H9 (cell line): ENCODE results near the gene FKBP4. TPM values are rescaled to one million over a fixed set of nuclear protein-coding genes. Genes with fewer than 3 reads are reported as not detected.

Experiments used
- DNase-seq: peaks from one replicate; pipeline ENCODE4 v3.0.0-alpha.2; 2017
- H2AFZ ChIP-seq: one replicate; pipeline ENCODE4 v1.6.1; 2013; ENCODE audit warnings: mild to moderate bottlenecking, low read length, control low read depth, moderate library complexity
- H2AK5ac ChIP-seq: 2 replicates; pipeline ENCODE4 v1.6.1; 2013; ENCODE audit warnings: low read length, control low read depth, mixed read lengths; ENCODE audit not compliant: insufficient read length
- H2BK120ac ChIP-seq: one replicate; pipeline ENCODE4 v1.6.1; 2013; ENCODE audit warnings: low read depth, mild to moderate bottlenecking, low read length, control low read depth, inconsistent platforms; ENCODE audit not compliant: poor library complexity, severe bottlenecking
- H2BK12ac ChIP-seq: 2 replicates; pipeline ENCODE4 v1.6.1; 2013; ENCODE audit warnings: low read length, control low read depth, mixed read lengths, low read depth; ENCODE audit not compliant: insufficient read length
- H2BK15ac ChIP-seq: 2 replicates; pipeline ENCODE4 v1.6.1; 2013; ENCODE audit warnings: low read depth, low read length, control low read depth
- H2BK20ac ChIP-seq: one replicate; pipeline ENCODE4 v1.6.1; 2013; ENCODE audit warnings: low read depth, mild to moderate bottlenecking, low read length, control low read depth, inconsistent platforms; ENCODE audit not compliant: poor library complexity, severe bottlenecking
- H2BK5ac ChIP-seq: 2 replicates; pipeline ENCODE4 v1.6.1; 2013; ENCODE audit warnings: low read length, control low read depth, mixed read lengths; ENCODE audit not compliant: insufficient read length
- H3K14ac ChIP-seq: 2 replicates; pipeline ENCODE4 v1.6.1; 2013; ENCODE audit warnings: low read length, control low read depth; ENCODE audit not compliant: insufficient read depth
- H3K18ac ChIP-seq: 2 replicates; pipeline ENCODE4 v1.6.1; 2013; ENCODE audit warnings: low read depth, mild to moderate bottlenecking, mixed read lengths, low read length, control low read depth; ENCODE audit not compliant: insufficient read length
- H3K23ac ChIP-seq: 2 replicates; pipeline ENCODE4 v1.6.1; 2013; ENCODE audit warnings: low read length, control low read depth, mixed read lengths, low read depth; ENCODE audit not compliant: insufficient read length
- H3K23me2 ChIP-seq: 2 replicates; pipeline ENCODE4 v1.6.1; 2013; ENCODE audit warnings: low read depth, mild to moderate bottlenecking, mixed read lengths, low read length, control low read depth; ENCODE audit not compliant: insufficient read length, poor library complexity, severe bottlenecking
- H3K27ac ChIP-seq: 2 replicates; pipeline ENCODE4 v1.5.1; 2013; ENCODE audit warnings: low read length, control low read depth, mixed read lengths, low read depth; ENCODE audit not compliant: insufficient read length
- H3K27me3 ChIP-seq: 2 replicates; pipeline ENCODE4 v1.6.1; 2013; ENCODE audit warnings: low read length, control low read depth, inconsistent platforms; ENCODE audit not compliant: insufficient read depth
- H3K4ac ChIP-seq: 2 replicates; pipeline ENCODE4 v1.6.1; 2013; ENCODE audit warnings: low read depth, mild to moderate bottlenecking, control low read depth, inconsistent platforms, low read length, moderate library complexity
- H3K4me1 ChIP-seq: 2 replicates; pipeline ENCODE4 v1.6.1; 2013; ENCODE audit warnings: low read length, control low read depth, inconsistent platforms; ENCODE audit not compliant: insufficient read depth
- H3K4me2 ChIP-seq: 2 replicates; pipeline ENCODE4 v1.6.1; 2013; ENCODE audit warnings: low read length, control low read depth, mixed read lengths; ENCODE audit not compliant: insufficient read length, insufficient read depth
- H3K56ac ChIP-seq: 2 replicates; pipeline ENCODE4 v1.6.1; 2013; ENCODE audit warnings: low read depth, mild to moderate bottlenecking, mixed read lengths, low read length, control low read depth; ENCODE audit not compliant: insufficient read length
- H3K79me1 ChIP-seq: 2 replicates; pipeline ENCODE4 v1.6.1; 2013; ENCODE audit warnings: low read depth, mild to moderate bottlenecking, moderate library complexity, low read length, control low read depth, inconsistent platforms; ENCODE audit not compliant: insufficient read depth, poor library complexity, severe bottlenecking
- H3K79me2 ChIP-seq: 2 replicates; pipeline ENCODE4 v1.6.1; 2013; ENCODE audit warnings: low read length, control low read depth, inconsistent platforms; ENCODE audit not compliant: insufficient read depth
- H3K9ac ChIP-seq: 2 replicates; pipeline ENCODE4 v1.6.1; 2013; ENCODE audit warnings: low read length, control low read depth, mixed read lengths; ENCODE audit not compliant: insufficient read length; ENCODE audit errors: extremely low read depth
- H3K9me3 ChIP-seq: one replicate; pipeline ENCODE4 v1.6.1; 2013; ENCODE audit warnings: low read depth, low read length, inconsistent platforms; ENCODE audit not compliant: control insufficient read depth
- H3T11ph ChIP-seq: one replicate; pipeline ENCODE4 v1.6.1; 2013; ENCODE audit warnings: mild to moderate bottlenecking, low read length, control low read depth, inconsistent platforms
- H4K20me1 ChIP-seq: one replicate; pipeline ENCODE4 v1.6.1; 2013; ENCODE audit not compliant: control insufficient read depth, insufficient read length, insufficient read depth
- H4K5ac ChIP-seq: 2 replicates; pipeline ENCODE4 v1.6.1; 2013; ENCODE audit warnings: low read depth, mild to moderate bottlenecking, mixed read lengths, low read length, control low read depth; ENCODE audit not compliant: insufficient read length
- H4K8ac ChIP-seq: replicated peaks from 2 replicates; pipeline ENCODE4 v1.6.1; 2013; ENCODE audit warnings: low read length, control low read depth, mixed read lengths, low read depth; ENCODE audit not compliant: insufficient read length
- H4K91ac ChIP-seq: 2 replicates; pipeline ENCODE4 v1.6.1; 2013; ENCODE audit warnings: low read depth, mild to moderate bottlenecking, moderate library complexity, mixed read lengths, low read length, control low read depth; ENCODE audit not compliant: insufficient read length
- H3K27ac Mint-ChIP-seq, 3 experiments: 2 replicates in 2 of 3; 3 replicates in 1 of 3; pipeline ENCODE4 v1.8.0; 2020 to 2021; ENCODE audit warnings: mixed read lengths in 3 of 3, mild to moderate bottlenecking in 1 of 3, moderate library complexity in 1 of 3
- H3K27me3 Mint-ChIP-seq: 2 replicates; pipeline ENCODE4 v1.8.0; 2021; ENCODE audit warnings: low read depth, mild to moderate bottlenecking, moderate library complexity, mixed read lengths
- H3K36me3 Mint-ChIP-seq, 3 experiments: 2 replicates in 2 of 3; 3 replicates in 1 of 3; pipeline ENCODE4 v1.8.0; 2020 to 2021; ENCODE audit warnings: low read depth in 3 of 3, mixed read lengths in 3 of 3; ENCODE audit not compliant: insufficient read depth in 1 of 3
- H3K4me1 Mint-ChIP-seq, 2 experiments: 2 replicates each; pipeline ENCODE4 v1.8.0; 2020; ENCODE audit warnings: mixed read lengths in 2 of 2
- H3K4me3 Mint-ChIP-seq, 2 experiments: 2 replicates in 1 of 2; 3 replicates in 1 of 2; pipeline ENCODE4 v1.8.0; 2020 to 2021; ENCODE audit warnings: mild to moderate bottlenecking in 2 of 2, mixed read lengths in 2 of 2, moderate library complexity in 1 of 2
- H3K9me3 Mint-ChIP-seq, 2 experiments: 2 replicates in 1 of 2; 3 replicates in 1 of 2; pipeline ENCODE4 v1.8.0; 2020; ENCODE audit warnings: mild to moderate bottlenecking in 2 of 2, mixed read lengths in 2 of 2, moderate library complexity in 1 of 2
- WGBS: extraction: QIAGEN DNeasy Blood & Tissue Kit; methylation state at CpG from one replicate; pipeline ENCODE4 v1.1.7; 2013; ENCODE audit warnings: missing lambda C conversion rate, low lambda C conversion rate, mixed read lengths; ENCODE audit not compliant: insufficient read length; ENCODE audit errors: extremely low coverage; 5-methylcytosine and 5-hydroxymethylcytosine counted together
- total RNA-seq: library from RNA; stranded (reverse); gene quantifications from 2 replicates; pipeline ENCODE4 v1.2.1, GENCODE V29; 2021
- TF ChIP-seq, protein P1 (sequence below): fragments of 200-600 bp; sonication (generic); conservative IDR thresholded peaks from 3 replicates; pipeline ENCODE4 v1.8.0; 2021; ENCODE audit warnings: antibody characterized with exemption, mild to moderate bottlenecking

FKBP4 gene
- total RNA-seq, 1 experiment from 2014 or later, result 221 TPM

DNA sequence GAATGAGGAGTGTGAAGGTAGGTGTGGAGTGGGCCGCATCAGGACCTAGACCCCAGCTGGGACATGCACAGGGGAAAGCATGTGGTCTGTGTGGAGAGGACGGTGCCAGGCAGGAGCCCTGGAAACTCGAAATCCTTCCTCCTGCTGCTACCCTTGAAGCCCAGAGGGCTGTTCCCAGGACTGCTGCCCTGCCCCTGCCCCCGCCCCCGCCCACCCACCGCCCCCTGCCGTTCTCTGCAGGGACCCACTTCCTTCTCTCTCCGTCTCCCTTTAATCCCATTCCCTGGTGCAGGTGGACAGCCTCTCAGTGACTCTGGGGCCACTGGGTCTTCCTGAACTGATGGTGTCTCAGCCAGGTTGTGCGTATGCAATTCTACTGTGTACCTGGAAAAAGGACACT lies 25.7 kb downstream of the FKBP4 start:
- Mint-ChIP-seq H3K4me1 (peaks cover 26 to 33% of the 10 kb centered on the region in 2 experiments), H3K27ac (peak overlapping the region in 2 of 3 experiments; percentile 77 to 95; a peak in 5 of 7 replicates), H3K36me3 (peaks cover 50 to 75% (median 74%) of the 10 kb centered on the region in 3 experiments), H3K4me3 (peak overlapping the region in 1 of 2 experiments; percentile 36; a peak in 1 of 5 replicates), H3K9me3 (no peaks in the 10 kb centered on the region; a peak in 1 of 5 replicates), H3K27me3 (no peaks in the 10 kb centered on the region)
- Histone ChIP-seq H4K5ac (no peak overlapping the region), H3K9me3 (no peaks in the 10 kb centered on the region), H2BK20ac (no peak overlapping the region), H3K4me1 (peaks cover 2% of the 10 kb centered on the region; the same call in 1 of the 2 replicates), H3K79me2 (no peaks in the 10 kb centered on the region), H3K9ac (no peak overlapping the region), H3K27me3 (no peaks in the 10 kb centered on the region), H2BK5ac (no peak overlapping the region), H4K91ac (no peak overlapping the region), H3K23me2 (no peaks in the 10 kb centered on the region), H3K23ac (no peak overlapping the region), H2BK120ac (no peak overlapping the region), H3K4me2 (no peak overlapping the region), H3K4ac (no peak overlapping the region), H2BK15ac (no peak overlapping the region), H2AFZ (no peak overlapping the region), H4K20me1 (no peaks in the 10 kb centered on the region), H3K79me1 (no peaks in the 10 kb centered on the region), H3K14ac (no peak overlapping the region), H3K27ac (no peak overlapping the region), H3K56ac (no peak overlapping the region), H3K18ac (no peak overlapping the region), H4K8ac (no peak overlapping the region), H2BK12ac (no peak overlapping the region), H3T11ph (no peak overlapping the region), H2AK5ac (no peak overlapping the region)
- no peak for DNase-seq
- no CpG with 5 or more reads among the region's 9 CpGs for WGBS
- TF ChIP-seq, protein P1, sequence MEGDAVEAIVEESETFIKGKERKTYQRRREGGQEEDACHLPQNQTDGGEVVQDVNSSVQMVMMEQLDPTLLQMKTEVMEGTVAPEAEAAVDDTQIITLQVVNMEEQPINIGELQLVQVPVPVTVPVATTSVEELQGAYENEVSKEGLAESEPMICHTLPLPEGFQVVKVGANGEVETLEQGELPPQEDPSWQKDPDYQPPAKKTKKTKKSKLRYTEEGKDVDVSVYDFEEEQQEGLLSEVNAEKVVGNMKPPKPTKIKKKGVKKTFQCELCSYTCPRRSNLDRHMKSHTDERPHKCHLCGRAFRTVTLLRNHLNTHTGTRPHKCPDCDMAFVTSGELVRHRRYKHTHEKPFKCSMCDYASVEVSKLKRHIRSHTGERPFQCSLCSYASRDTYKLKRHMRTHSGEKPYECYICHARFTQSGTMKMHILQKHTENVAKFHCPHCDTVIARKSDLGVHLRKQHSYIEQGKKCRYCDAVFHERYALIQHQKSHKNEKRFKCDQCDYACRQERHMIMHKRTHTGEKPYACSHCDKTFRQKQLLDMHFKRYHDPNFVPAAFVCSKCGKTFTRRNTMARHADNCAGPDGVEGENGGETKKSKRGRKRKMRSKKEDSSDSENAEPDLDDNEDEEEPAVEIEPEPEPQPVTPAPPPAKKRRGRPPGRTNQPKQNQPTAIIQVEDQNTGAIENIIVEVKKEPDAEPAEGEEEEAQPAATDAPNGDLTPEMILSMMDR, result no peak
